ENCODE data around the gene SERPINA12. TPM values are rescaled to one million over a fixed set of nuclear protein-coding genes. Genes with fewer than 3 reads are reported as not detected.

The SERPINA12 gene
- total and polyA plus RNA-seq, 4 donors: 0.28 TPM; not detected in 3

DNA sequence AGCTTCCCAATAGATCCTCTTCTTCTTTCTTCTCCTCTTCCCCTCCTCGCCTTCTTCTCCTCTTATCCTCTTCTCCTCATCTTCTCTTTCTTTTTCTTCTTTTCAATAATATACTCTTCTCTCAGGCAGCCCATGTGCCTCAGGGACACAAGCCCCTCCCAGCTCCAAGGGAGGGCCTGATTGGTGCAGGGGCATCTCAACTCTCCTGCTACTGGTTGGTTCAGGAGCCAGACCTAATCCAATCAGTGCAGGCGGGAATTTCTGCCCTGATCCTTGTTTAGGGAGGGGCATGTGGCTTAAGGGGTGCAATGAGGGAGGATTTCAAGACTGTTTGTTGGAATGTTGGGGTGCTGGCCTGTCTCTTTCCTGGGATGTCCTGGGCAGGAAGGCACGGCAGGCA, 9.0 kb downstream of the SERPINA12 start:
- TF ChIP-seq HNF4G (IDR thresholded peaks at IDR 0.05) (no peak), TAF1 (conservative IDR thresholded peaks at IDR 0.05) (no peak), GABPA (IDR thresholded peaks at IDR 0.05 in 1 of 2, conservative IDR thresholded peaks at IDR 0.05 in 1 of 2) (no peak), RXRA (IDR thresholded peaks at IDR 0.05) (no peak), NR2F2 (IDR thresholded peaks at IDR 0.05) (no peak)
- TF ChIP-seq, protein P1, sequence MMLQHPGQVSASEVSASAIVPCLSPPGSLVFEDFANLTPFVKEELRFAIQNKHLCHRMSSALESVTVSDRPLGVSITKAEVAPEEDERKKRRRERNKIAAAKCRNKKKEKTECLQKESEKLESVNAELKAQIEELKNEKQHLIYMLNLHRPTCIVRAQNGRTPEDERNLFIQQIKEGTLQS (IDR thresholded peaks at IDR 0.05): no peak
- TF ChIP-seq, protein P2, sequence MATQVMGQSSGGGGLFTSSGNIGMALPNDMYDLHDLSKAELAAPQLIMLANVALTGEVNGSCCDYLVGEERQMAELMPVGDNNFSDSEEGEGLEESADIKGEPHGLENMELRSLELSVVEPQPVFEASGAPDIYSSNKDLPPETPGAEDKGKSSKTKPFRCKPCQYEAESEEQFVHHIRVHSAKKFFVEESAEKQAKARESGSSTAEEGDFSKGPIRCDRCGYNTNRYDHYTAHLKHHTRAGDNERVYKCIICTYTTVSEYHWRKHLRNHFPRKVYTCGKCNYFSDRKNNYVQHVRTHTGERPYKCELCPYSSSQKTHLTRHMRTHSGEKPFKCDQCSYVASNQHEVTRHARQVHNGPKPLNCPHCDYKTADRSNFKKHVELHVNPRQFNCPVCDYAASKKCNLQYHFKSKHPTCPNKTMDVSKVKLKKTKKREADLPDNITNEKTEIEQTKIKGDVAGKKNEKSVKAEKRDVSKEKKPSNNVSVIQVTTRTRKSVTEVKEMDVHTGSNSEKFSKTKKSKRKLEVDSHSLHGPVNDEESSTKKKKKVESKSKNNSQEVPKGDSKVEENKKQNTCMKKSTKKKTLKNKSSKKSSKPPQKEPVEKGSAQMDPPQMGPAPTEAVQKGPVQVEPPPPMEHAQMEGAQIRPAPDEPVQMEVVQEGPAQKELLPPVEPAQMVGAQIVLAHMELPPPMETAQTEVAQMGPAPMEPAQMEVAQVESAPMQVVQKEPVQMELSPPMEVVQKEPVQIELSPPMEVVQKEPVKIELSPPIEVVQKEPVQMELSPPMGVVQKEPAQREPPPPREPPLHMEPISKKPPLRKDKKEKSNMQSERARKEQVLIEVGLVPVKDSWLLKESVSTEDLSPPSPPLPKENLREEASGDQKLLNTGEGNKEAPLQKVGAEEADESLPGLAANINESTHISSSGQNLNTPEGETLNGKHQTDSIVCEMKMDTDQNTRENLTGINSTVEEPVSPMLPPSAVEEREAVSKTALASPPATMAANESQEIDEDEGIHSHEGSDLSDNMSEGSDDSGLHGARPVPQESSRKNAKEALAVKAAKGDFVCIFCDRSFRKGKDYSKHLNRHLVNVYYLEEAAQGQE (IDR thresholded peaks at IDR 0.05): no peak
- TF ChIP-seq, protein P3, sequence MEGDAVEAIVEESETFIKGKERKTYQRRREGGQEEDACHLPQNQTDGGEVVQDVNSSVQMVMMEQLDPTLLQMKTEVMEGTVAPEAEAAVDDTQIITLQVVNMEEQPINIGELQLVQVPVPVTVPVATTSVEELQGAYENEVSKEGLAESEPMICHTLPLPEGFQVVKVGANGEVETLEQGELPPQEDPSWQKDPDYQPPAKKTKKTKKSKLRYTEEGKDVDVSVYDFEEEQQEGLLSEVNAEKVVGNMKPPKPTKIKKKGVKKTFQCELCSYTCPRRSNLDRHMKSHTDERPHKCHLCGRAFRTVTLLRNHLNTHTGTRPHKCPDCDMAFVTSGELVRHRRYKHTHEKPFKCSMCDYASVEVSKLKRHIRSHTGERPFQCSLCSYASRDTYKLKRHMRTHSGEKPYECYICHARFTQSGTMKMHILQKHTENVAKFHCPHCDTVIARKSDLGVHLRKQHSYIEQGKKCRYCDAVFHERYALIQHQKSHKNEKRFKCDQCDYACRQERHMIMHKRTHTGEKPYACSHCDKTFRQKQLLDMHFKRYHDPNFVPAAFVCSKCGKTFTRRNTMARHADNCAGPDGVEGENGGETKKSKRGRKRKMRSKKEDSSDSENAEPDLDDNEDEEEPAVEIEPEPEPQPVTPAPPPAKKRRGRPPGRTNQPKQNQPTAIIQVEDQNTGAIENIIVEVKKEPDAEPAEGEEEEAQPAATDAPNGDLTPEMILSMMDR (IDR thresholded peaks at IDR 0.05; ENCODE audit: low read depth, low read length, missing input control): no peak
- TF ChIP-seq, protein P4, sequence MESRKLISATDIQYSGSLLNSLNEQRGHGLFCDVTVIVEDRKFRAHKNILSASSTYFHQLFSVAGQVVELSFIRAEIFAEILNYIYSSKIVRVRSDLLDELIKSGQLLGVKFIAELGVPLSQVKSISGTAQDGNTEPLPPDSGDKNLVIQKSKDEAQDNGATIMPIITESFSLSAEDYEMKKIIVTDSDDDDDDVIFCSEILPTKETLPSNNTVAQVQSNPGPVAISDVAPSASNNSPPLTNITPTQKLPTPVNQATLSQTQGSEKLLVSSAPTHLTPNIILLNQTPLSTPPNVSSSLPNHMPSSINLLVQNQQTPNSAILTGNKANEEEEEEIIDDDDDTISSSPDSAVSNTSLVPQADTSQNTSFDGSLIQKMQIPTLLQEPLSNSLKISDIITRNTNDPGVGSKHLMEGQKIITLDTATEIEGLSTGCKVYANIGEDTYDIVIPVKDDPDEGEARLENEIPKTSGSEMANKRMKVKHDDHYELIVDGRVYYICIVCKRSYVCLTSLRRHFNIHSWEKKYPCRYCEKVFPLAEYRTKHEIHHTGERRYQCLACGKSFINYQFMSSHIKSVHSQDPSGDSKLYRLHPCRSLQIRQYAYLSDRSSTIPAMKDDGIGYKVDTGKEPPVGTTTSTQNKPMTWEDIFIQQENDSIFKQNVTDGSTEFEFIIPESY (IDR thresholded peaks at IDR 0.05): no peak
- no peak for DNase-seq (ENCODE audit: low spot score)
- Histone ChIP-seq H3K4me1 (ENCODE audit: control insufficient read depth in 4 of 4, insufficient read depth in 4 of 4, low read length in 3 of 4) (peaks cover 10 to 35% (median 25%) of the 10 kb centered on the region in 4 donors), H3K9ac (ENCODE audit: low read depth in 1 of 2, low read length in 2 of 2) (no peak overlapping the region), H3K36me3 (ENCODE audit: control insufficient read depth in 4 of 4, insufficient read depth in 3 of 4, low read depth in 1 of 4, low read length in 3 of 4) (no peaks in the 10 kb centered on the region), H3K4me3 (ENCODE audit: low read depth in 1 of 3, low read length in 3 of 3) (no peak overlapping the region), H3K27me3 (ENCODE audit: control insufficient read depth in 4 of 4, insufficient read depth in 4 of 4, low read length in 3 of 4) (no peaks in the 10 kb centered on the region), H3K9me3 (ENCODE audit: control insufficient read depth in 4 of 4, low read length in 3 of 4) (no peaks in the 10 kb centered on the region), H3K27ac (ENCODE audit: low read depth in 1 of 2, low read length in 2 of 2) (no peak overlapping the region)
- WGBS: 83% methylated on average over 3 of the region's 3 CpGs

DNA sequence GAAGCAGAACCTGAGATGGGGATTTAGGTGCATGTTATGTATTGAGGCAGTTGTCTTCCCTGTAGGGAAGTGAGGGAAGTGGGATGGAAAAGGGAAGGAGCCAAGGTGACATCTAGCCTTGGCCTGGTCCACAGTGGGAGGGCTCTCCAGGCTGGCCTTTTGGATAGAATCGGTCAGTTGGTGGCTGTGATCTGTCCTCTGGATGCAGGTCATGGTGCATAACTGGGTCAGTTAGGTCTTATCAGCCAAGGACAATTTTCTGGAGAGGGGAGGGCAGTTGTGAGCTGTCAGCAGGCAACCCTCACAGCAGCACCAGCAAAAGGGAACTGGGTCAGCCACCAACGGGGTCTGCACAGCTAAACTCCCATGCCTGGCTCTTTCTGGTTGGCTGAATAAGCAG, 9.6 kb downstream of the SERPINA12 start:
- H3K9ac ChIP-seq (ENCODE audit: low read depth in 1 of 2, low read length in 2 of 2): no peak overlapping the region
- peaks cover 10 to 35% (median 25%) of the 10 kb centered on the region in 4 donors for H3K4me1 ChIP-seq (ENCODE audit: control insufficient read depth in 4 of 4, insufficient read depth in 4 of 4, low read length in 3 of 4)
- no peaks in the 10 kb centered on the region for H3K27me3 ChIP-seq (ENCODE audit: control insufficient read depth in 4 of 4, insufficient read depth in 4 of 4, low read length in 3 of 4)
- H3K4me3 ChIP-seq (ENCODE audit: low read depth in 1 of 3, low read length in 3 of 3): no peak overlapping the region
- H3K36me3 ChIP-seq (ENCODE audit: control insufficient read depth in 4 of 4, insufficient read depth in 3 of 4, low read depth in 1 of 4, low read length in 3 of 4): no peaks in the 10 kb centered on the region
- H3K27ac ChIP-seq (ENCODE audit: low read depth in 1 of 2, low read length in 2 of 2): no peak overlapping the region
- WGBS: 26% methylated on average over 2 of the region's 2 CpGs
- no peaks in the 10 kb centered on the region for H3K9me3 ChIP-seq (ENCODE audit: control insufficient read depth in 4 of 4, low read length in 3 of 4)
- no peak for DNase-seq (ENCODE audit: low spot score)
- TF ChIP-seq GABPA (IDR thresholded peaks at IDR 0.05 in 1 of 2, conservative IDR thresholded peaks at IDR 0.05 in 1 of 2) (no peak), RXRA (IDR thresholded peaks at IDR 0.05) (peak; percentile 47 to 80), EGR1 (IDR thresholded peaks at IDR 0.05; ENCODE audit: low read depth in 2 of 2) (peak in 1 of 2 donors; percentile 17), HNF4A (conservative IDR thresholded peaks at IDR 0.05) (peak; percentile 67 to 83), HNF4G (IDR thresholded peaks at IDR 0.05) (no peak), TAF1 (conservative IDR thresholded peaks at IDR 0.05) (no peak), YY1 (IDR thresholded peaks at IDR 0.05) (no peak)
- TF ChIP-seq, protein P5, sequence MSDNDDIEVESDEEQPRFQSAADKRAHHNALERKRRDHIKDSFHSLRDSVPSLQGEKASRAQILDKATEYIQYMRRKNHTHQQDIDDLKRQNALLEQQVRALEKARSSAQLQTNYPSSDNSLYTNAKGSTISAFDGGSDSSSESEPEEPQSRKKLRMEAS (IDR thresholded peaks at IDR 0.05): peak; percentile 49
- TF ChIP-seq, protein P3 (IDR thresholded peaks at IDR 0.05; ENCODE audit: low read depth, low read length, missing input control): no peak
